OCI-LY7 (cell line): ENCODE measurements around the gene CSTPP1. TPM values are rescaled to one million over a fixed set of nuclear protein-coding genes. Genes with fewer than 3 reads are reported as not detected.
"Not testable (repeated sequence)": the region's sequence is repeated elsewhere in the genome, so short reads cannot be mapped to it uniquely, and the experiment has no call there.

ENCODE experiments used
- BruUV-seq: library from RNA; stranded (reverse); fragments of 400-500 nt; replicated peaks from 2 replicates; lab custom pipeline; 2021; lab: Mats Ljungman, UMichigan
- CTCF ChIA-PET: fragments of 300-600 bp; sonication (Branson Sonifier 250); formaldehyde crosslinking; loops from one replicate; lab custom pipeline; 2022; ENCODE audit warnings: antibody characterized with exemption; ENCODE audit not compliant: unreplicated experiment; lab: Charles Lee
- POLR2A ChIA-PET: fragments of 300-600 bp; sonication (Branson Sonifier 250); formaldehyde crosslinking; loops from one replicate; lab custom pipeline; 2022; ENCODE audit warnings: antibody characterized with exemption; lab: Charles Lee
- DNase-seq: peaks from one replicate; pipeline ENCODE4 v3.0.0-alpha.2; 2015; ENCODE audit warnings: low spot score
- H2AFZ ChIP-seq: fragments of 200-600 bp; sonication (generic), shearing (Covaris generic); 2 replicates; pipeline ENCODE4 v1.6.1; 2014; ENCODE audit warnings: mild to moderate bottlenecking, antibody characterized with exemption, low read length, moderate library complexity
- H3K27ac ChIP-seq: fragments of 200-600 bp; sonication (generic); 2 replicates; pipeline ENCODE4 v1.5.1; 2014; ENCODE audit warnings: mixed run types, low read depth, mild to moderate bottlenecking, moderate library complexity, low read length, inconsistent platforms; ENCODE audit not compliant: poor library complexity, severe bottlenecking
- H3K36me3 ChIP-seq: fragments of 200-600 bp; sonication (generic); 2 replicates; pipeline ENCODE4 v1.6.1; 2014; ENCODE audit warnings: mild to moderate bottlenecking, antibody characterized with exemption, low read length, moderate library complexity, mixed read lengths; ENCODE audit not compliant: insufficient read depth
- H3K4me1 ChIP-seq: fragments of 200-600 bp; sonication (generic); 2 replicates; pipeline ENCODE4 v1.5.1; 2014; ENCODE audit warnings: mild to moderate bottlenecking, low read length; ENCODE audit not compliant: insufficient read depth, poor library complexity, severe bottlenecking
- H3K4me2 ChIP-seq: fragments of 200-600 bp; sonication (generic); 2 replicates; pipeline ENCODE4 v1.6.1; 2014; ENCODE audit warnings: mild to moderate bottlenecking, low read length
- H3K4me3 ChIP-seq: fragments of 200-600 bp; sonication (generic); 2 replicates; pipeline ENCODE4 v1.5.1; 2014; ENCODE audit warnings: mild to moderate bottlenecking, low read depth, low read length; ENCODE audit not compliant: poor library complexity, severe bottlenecking
- H3K79me2 ChIP-seq: fragments of 200-600 bp; sonication (generic); 2 replicates; pipeline ENCODE4 v1.6.1; 2016; ENCODE audit warnings: low read depth, mild to moderate bottlenecking, low read length, moderate library complexity, mixed read lengths; ENCODE audit not compliant: insufficient read depth
- H3K9me2 ChIP-seq: fragments of 200-600 bp; sonication (generic); 2 replicates; pipeline ENCODE4 v1.6.1; 2016; ENCODE audit warnings: mild to moderate bottlenecking, low read length, mixed read lengths; ENCODE audit not compliant: insufficient read depth
- H3K9me3 ChIP-seq: fragments of 200-600 bp; sonication (generic); 2 replicates; pipeline ENCODE4 v1.6.1; 2014; ENCODE audit warnings: mild to moderate bottlenecking, mixed run types, low read length, mixed read lengths
- H4K20me1 ChIP-seq: fragments of 200-600 bp; sonication (generic); 2 replicates; pipeline ENCODE4 v1.6.1; 2014; ENCODE audit warnings: mild to moderate bottlenecking, antibody characterized with exemption, low read length, moderate library complexity, mixed read lengths; ENCODE audit not compliant: insufficient read depth
- EZH2phosphoT487 ChIP-seq: fragments of 200-600 bp; sonication (generic); IDR thresholded peaks from 2 replicates; pipeline ENCODE4 v1.6.1; 2018; ENCODE audit warnings: low read depth, borderline replicate concordance, mild to moderate bottlenecking, mixed run types, antibody characterized with exemption, low read length, moderate library complexity, mixed read lengths
- intact Hi-C: fragments of 100-400 bp; cut with micrococcal nuclease; formaldehyde crosslinking; loops from one replicate; pipeline ENCODE4 v1.10.0; 2022; ENCODE audit not compliant: unreplicated experiment
- total RNA-seq, 2 experiments: library from RNA; depleted of rRNA in 1 of 2; stranded (reverse); fragments of >200 nt in 1 of 2; shearing (Covaris generic) in 1 of 2; gene quantifications; 2 replicates each; pipeline ENCODE4 v1.2.3, GENCODE V29; 2014 to 2022
- TF ChIP-seq, protein P1 (sequence below): fragments of 200-600 bp; sonication (generic); conservative IDR thresholded peaks from 2 replicates; pipeline ENCODE4 v1.5.1; 2014; ENCODE audit warnings: mild to moderate bottlenecking, antibody characterized with exemption, low read length, moderate library complexity, mixed read lengths

CSTPP1 gene
- total RNA-seq, 2 experiments from 2014 or later, result 39.6 to 43.1 TPM

DNA sequence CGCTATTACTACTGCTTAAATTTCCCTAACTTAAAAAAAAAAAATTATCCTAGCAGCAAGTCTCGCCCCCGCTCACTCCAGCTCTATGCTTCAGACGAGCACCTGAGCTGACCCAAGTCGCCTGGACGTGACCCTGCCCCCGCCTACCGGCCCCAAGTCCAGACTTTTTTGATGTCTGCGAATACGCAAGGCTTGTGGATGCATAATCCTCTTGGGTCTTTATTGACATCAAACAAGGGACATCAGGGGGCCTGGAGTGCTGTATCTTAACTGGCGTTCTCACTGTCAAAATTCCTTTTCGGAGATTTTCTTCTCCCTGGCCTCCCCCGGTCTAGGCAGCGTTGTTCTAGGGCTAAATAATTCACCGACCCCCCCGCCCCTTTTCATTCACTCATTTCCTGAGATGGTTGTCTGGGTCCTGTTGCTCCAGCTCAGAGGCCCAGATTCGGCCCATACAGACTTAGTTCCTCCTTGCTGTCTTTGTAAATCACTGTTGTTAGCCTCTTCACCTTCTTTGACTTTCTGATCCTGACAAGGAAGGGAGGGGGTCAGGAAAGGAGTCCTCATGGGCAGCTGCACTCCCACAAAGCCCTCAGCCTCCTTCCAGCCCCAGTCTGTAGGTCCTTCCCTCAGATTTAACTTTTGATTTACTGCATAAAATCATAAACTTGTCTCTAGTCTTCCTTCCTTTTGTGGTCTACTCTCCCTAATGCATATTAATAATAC is 17.6 kb upstream of the CSTPP1 start:
- no peaks in the 10 kb centered on the region for H4K20me1 ChIP-seq
- no peaks in the 10 kb centered on the region; the same call in none of the 2 replicates for H3K36me3 ChIP-seq
- intact Hi-C loops, result loop anchor here (5.0 kb wide), 1 partner anchor 83 kb away; no protein-coding TSS in a partner anchor
- peak overlapping the region; percentile 66; the same call in 1 of the 2 replicates for H2AFZ ChIP-seq
- BruUV-seq, result no TSS peak
- ChIA-PET POLR2A (interaction anchor here (0.6 to 2.3 kb wide), 2 partner anchors 190 to 235 kb away, joined by 4 to 10 read pairs; no protein-coding TSS in a partner anchor), CTCF (no interaction called here)
- H3K4me1 ChIP-seq, result peaks cover 65% of the 10 kb centered on the region
- peak overlapping the region; percentile 56 for H3K27ac ChIP-seq
- no peaks in the 10 kb centered on the region for H3K9me3 ChIP-seq
- H3K4me2 ChIP-seq, result peak overlapping the region; percentile 76
- no peak for TF ChIP-seq EZH2phosphoT487
- TF ChIP-seq, protein P1, sequence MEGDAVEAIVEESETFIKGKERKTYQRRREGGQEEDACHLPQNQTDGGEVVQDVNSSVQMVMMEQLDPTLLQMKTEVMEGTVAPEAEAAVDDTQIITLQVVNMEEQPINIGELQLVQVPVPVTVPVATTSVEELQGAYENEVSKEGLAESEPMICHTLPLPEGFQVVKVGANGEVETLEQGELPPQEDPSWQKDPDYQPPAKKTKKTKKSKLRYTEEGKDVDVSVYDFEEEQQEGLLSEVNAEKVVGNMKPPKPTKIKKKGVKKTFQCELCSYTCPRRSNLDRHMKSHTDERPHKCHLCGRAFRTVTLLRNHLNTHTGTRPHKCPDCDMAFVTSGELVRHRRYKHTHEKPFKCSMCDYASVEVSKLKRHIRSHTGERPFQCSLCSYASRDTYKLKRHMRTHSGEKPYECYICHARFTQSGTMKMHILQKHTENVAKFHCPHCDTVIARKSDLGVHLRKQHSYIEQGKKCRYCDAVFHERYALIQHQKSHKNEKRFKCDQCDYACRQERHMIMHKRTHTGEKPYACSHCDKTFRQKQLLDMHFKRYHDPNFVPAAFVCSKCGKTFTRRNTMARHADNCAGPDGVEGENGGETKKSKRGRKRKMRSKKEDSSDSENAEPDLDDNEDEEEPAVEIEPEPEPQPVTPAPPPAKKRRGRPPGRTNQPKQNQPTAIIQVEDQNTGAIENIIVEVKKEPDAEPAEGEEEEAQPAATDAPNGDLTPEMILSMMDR, result no peak
- H3K9me2 ChIP-seq, result no peaks in the 10 kb centered on the region
- DNase-seq, result peak; percentile 36
- H3K79me2 ChIP-seq, result peaks cover 32% of the 10 kb centered on the region; the same call in 1 of the 2 replicates
- H3K4me3 ChIP-seq, result peak overlapping the region; percentile 74

DNA sequence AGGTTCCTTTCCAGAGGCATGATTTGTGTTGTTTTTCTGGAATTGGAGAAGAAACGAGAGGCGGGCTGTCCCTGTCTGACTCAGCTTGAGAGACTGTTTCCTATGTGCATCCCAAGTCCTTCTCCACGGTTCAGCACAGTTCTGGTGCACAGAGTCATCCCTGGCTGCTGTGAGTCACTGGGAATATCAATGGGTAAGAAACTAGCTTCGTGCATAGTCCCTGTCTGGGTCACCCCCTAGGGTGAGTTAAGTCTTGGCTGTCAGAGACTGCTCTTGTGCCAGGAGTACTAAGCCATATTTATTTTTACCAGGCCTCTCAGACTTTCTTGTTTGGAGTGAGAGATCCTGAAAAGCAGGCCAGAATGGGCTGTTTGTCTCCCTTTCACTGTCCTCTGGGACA is 15.8 kb upstream of the CSTPP1 start:
- no peak for DNase-seq
- Histone ChIP-seq H3K27ac (no peak overlapping the region), H3K9me2 (no peaks in the 10 kb centered on the region), H4K20me1 (no peaks in the 10 kb centered on the region), H2AFZ (no peak overlapping the region), H3K36me3 (no peaks in the 10 kb centered on the region; the same call in 1 of the 2 replicates), H3K4me3 (no peak overlapping the region), H3K79me2 (peaks cover 20% of the 10 kb centered on the region; the same call in 1 of the 2 replicates), H3K4me1 (peaks cover 53% of the 10 kb centered on the region), H3K4me2 (no peak overlapping the region), H3K9me3 (no peaks in the 10 kb centered on the region)
- BruUV-seq, result no TSS peak
- POLR2A ChIA-PET, result no interaction called here
- no peak for TF ChIP-seq EZH2phosphoT487
- TF ChIP-seq, protein P1, result no peak
- intact Hi-C loops, result loop anchor here (1.0 kb wide), 2 partner anchors 191 to 233 kb away; no protein-coding TSS in a partner anchor
- CTCF ChIA-PET, result no interaction called here

DNA sequence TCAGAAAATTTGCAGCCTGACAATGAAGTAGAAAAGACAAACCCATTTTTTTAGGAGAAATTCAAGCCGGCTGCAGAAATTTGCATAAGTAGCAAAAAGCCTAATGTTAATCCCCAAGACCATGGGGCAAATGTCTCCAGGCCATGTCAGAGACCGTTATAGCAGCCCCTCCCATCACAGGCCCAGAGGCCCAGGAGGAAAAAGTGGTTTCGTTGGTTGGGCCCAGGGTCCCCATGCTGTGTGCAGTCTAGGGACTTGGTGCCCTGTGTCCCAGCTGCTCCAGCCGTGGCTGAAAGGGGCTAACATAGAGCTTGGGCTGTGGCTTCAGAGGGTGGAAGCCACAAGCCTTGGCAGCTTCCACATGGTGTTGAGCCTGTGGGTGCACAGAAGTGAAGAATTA is 8.6 kb upstream of the CSTPP1 start:
- intact Hi-C loops, H3K4me3 ChIP-seq, H3K36me3 ChIP-seq, H3K4me2 ChIP-seq, DNase-seq, CTCF ChIA-PET, BruUV-seq, H3K27ac ChIP-seq, H4K20me1 ChIP-seq, H3K9me2 ChIP-seq, H2AFZ ChIP-seq, H3K79me2 ChIP-seq, POLR2A ChIA-PET: not testable (repeated sequence)
- H3K4me1 ChIP-seq, result peaks cover 21% of the 10 kb centered on the region
- H3K9me3 ChIP-seq, result peaks cover 11% of the 10 kb centered on the region

DNA sequence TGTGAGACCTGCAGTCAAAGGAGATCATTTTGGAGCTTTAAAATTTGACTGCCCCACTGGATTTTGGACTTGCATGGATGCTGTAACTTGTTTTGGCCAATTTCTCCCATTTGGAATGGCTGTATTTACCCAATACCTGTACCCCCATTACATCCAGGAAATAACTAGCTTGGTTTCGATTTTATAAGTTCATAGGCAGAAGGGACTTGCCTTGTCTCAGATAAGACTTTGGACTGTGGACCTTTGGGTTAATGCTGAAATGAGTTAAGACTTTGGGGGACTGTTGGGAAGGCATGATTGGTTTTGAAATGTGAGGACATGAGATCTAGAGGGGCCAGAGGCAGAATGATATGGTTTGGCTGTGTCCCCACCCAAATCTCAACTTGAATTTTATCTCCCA is 7.9 kb upstream of the CSTPP1 start:
- H3K36me3 ChIP-seq, H2AFZ ChIP-seq, H3K4me3 ChIP-seq, BruUV-seq, H3K9me2 ChIP-seq, H3K79me2 ChIP-seq, H4K20me1 ChIP-seq, intact Hi-C loops, DNase-seq, CTCF ChIA-PET, H3K4me2 ChIP-seq, H3K27ac ChIP-seq: not testable (repeated sequence)
- POLR2A ChIA-PET, result interaction anchor here (0.5 kb wide), 1 partner anchor 498 kb away, joined by 3 read pairs; no protein-coding TSS in a partner anchor
- peaks cover 11% of the 10 kb centered on the region for H3K9me3 ChIP-seq
- peaks cover 13% of the 10 kb centered on the region for H3K4me1 ChIP-seq
